Activated CD8-positive, alpha-beta T cell treated with anti-CD3 and anti-CD28 coated beads for 36 hours (primary cell): ENCODE results near the gene LCN2. TPM values are rescaled to one million over a fixed set of nuclear protein-coding genes. Genes with fewer than 3 reads are reported as not detected.
"Not testable (repeated sequence)": the region's sequence is repeated elsewhere in the genome, so short reads cannot be mapped to it uniquely, and the experiment has no call there.

ENCODE experiments used
- ATAC-seq: fragments of 200-7000 bp; cut with Tn5 transposase; one replicate; pipeline ENCODE4 v1.10.0; 2021; ENCODE audit warnings: mild to moderate bottlenecking, moderate library complexity
- CTCF ChIA-PET: fragments of 350-600 bp; sonication (Branson Sonifier 250); formaldehyde crosslinking; loops from one replicate; lab custom pipeline; 2021; ENCODE audit warnings: antibody characterized with exemption; lab: Charles Lee
- POLR2A ChIA-PET: fragments of 350-600 bp; sonication (Branson Sonifier 250); formaldehyde crosslinking; loops from one replicate; lab custom pipeline; 2021; ENCODE audit warnings: antibody characterized with exemption; lab: Charles Lee
- DNase-seq: peaks from one replicate; pipeline ENCODE4 v3.0.0-alpha.2; 2020
- H3K27ac Mint-ChIP-seq: one replicate; pipeline ENCODE4 v1.8.0; 2021; ENCODE audit warnings: mild to moderate bottlenecking, mixed read lengths
- H3K27me3 Mint-ChIP-seq: one replicate; pipeline ENCODE4 v1.8.0; 2021; ENCODE audit warnings: mixed read lengths
- H3K36me3 Mint-ChIP-seq: one replicate; pipeline ENCODE4 v1.8.0; 2021; ENCODE audit warnings: low read depth, mixed read lengths
- H3K4me1 Mint-ChIP-seq: one replicate; pipeline ENCODE4 v1.8.0; 2021; ENCODE audit warnings: low read depth, mixed read lengths
- H3K4me3 Mint-ChIP-seq: one replicate; pipeline ENCODE4 v1.8.0; 2021; ENCODE audit warnings: mild to moderate bottlenecking, moderate library complexity, mixed read lengths
- H3K9me3 Mint-ChIP-seq: one replicate; pipeline ENCODE4 v1.8.0; 2021; ENCODE audit warnings: mixed read lengths
- intact Hi-C: fragments of 100-400 bp; cut with micrococcal nuclease; formaldehyde crosslinking; loops from one replicate; pipeline ENCODE4 v1.10.0; 2022
- total RNA-seq, 2 experiments: library from RNA; stranded (reverse); gene quantifications; one replicate each; pipeline ENCODE4 v1.2.3, GENCODE V29; 2021
- TF ChIP-seq, protein P1 (sequence below): fragments of 200-600 bp; IDR thresholded peaks from one replicate; pipeline ENCODE4 v1.8.0; 2022; ENCODE audit warnings: antibody characterized with exemption, mild to moderate bottlenecking

LCN2 gene
- total RNA-seq, 2 experiments from 2014 or later: not detected

DNA sequence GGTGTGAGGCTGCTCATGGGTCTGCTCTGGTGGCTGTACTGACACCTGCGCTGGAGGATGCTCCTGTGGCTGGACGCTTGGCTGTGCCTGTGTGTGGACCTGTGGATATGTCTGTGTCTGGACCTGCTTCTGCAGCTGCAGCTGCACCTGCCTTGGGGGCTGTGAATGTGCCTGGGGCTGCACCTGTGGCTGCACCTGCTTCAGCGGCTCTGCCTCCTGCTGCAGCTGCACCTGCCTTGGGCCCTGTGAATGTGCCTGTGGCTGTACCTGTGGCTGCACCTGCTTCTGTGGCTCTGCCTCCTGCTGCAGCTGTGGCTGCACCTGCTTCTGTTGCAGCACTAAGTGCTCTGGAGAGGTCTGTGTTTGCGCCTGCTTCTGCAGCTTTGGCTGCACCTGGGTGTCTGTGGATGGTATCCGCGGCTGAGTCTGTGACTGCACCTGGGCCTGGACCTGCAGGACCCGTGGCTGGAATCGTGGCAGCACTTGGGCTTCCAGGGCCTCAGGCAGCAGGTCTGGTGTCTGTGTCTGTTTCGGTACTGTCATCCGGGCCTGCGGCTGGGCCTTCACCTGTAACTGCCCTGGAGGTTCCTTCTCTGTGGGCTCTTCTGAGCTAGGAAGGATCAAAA, 29.7 kb downstream of the LCN2 start:
- POLR2A ChIA-PET: interaction anchor here (2.8 kb wide), 1 partner anchor 11 kb away, joined by 13 read pairs; no protein-coding TSS in a partner anchor
- Mint-ChIP-seq H3K4me3 (no peak overlapping the region), H3K36me3 (peaks cover 41% of the 10 kb centered on the region), H3K4me1 (peaks cover 3% of the 10 kb centered on the region), H3K27me3 (no peaks in the 10 kb centered on the region), H3K27ac (no peak overlapping the region), H3K9me3 (no peaks in the 10 kb centered on the region)
- DNase-seq (no peak), ATAC-seq (no peak)
- TF ChIP-seq, protein P1, sequence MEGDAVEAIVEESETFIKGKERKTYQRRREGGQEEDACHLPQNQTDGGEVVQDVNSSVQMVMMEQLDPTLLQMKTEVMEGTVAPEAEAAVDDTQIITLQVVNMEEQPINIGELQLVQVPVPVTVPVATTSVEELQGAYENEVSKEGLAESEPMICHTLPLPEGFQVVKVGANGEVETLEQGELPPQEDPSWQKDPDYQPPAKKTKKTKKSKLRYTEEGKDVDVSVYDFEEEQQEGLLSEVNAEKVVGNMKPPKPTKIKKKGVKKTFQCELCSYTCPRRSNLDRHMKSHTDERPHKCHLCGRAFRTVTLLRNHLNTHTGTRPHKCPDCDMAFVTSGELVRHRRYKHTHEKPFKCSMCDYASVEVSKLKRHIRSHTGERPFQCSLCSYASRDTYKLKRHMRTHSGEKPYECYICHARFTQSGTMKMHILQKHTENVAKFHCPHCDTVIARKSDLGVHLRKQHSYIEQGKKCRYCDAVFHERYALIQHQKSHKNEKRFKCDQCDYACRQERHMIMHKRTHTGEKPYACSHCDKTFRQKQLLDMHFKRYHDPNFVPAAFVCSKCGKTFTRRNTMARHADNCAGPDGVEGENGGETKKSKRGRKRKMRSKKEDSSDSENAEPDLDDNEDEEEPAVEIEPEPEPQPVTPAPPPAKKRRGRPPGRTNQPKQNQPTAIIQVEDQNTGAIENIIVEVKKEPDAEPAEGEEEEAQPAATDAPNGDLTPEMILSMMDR: no peak
- CTCF ChIA-PET: no interaction called here
- intact Hi-C loops: no loop called here

DNA sequence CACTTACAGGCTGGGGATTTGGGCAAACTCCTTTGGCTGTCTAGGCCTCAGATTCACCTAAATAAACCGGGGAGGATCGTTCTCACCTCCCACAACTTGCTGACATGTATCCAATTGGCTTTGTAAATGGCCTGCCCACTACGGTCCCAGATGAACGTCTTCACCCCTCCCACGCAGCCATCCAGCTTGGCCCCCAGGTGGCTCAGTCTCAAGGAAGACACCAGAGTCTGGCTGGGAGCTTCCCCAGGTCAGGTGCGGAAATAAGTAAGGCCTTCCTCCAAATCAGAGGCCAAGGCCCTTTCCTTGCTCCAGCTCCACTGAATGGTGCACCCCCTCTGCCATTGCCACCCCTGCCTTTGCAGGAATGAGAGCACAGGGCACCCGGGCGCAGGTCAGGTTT, 30.7 kb downstream of the LCN2 start:
- ChIA-PET POLR2A (interaction anchor here (2.8 kb wide), 1 partner anchor 10 kb away, joined by 13 read pairs; no protein-coding TSS in a partner anchor), CTCF (interaction anchor here (1.0 kb wide), 1 partner anchor 7 kb away, joined by 3 read pairs; no protein-coding TSS in a partner anchor)
- TF ChIP-seq, protein P1: no peak
- no peaks in the 10 kb centered on the region for H3K27me3 Mint-ChIP-seq
- H3K36me3 Mint-ChIP-seq: peaks cover 43% of the 10 kb centered on the region
- intact Hi-C loops: no loop called here
- no peak for DNase-seq
- no peak for ATAC-seq
- no peak overlapping the region for H3K27ac Mint-ChIP-seq
- H3K4me1 Mint-ChIP-seq: peaks cover 5% of the 10 kb centered on the region
- H3K9me3 Mint-ChIP-seq: no peaks in the 10 kb centered on the region
- H3K4me3 Mint-ChIP-seq: no peak overlapping the region

DNA sequence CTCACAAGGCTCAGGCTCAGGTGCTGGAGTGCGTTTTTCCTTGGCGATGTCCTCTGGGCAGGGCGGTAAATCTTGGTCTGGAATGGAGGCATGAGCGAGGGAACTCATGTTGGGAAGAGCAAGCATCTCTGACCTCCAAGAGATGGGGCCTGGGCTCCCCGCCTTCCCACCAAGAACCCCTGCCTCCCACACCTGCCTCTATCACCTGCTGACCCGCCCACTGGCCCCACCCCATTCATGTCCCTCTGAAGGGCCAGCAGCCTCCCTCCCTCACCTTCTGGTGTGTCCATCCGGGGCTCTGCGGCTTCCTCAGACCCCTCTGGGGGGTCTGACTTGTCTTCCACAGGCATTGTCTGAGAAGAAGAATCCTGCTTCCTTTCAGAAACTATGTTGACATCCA, 31.2 kb downstream of the LCN2 start:
- Mint-ChIP-seq H3K27ac (no peak overlapping the region), H3K9me3 (no peaks in the 10 kb centered on the region), H3K27me3 (no peaks in the 10 kb centered on the region), H3K4me1 (peaks cover 5% of the 10 kb centered on the region), H3K36me3 (peaks cover 39% of the 10 kb centered on the region), H3K4me3 (no peak overlapping the region)
- TF ChIP-seq, protein P1: no peak
- ATAC-seq (no peak), DNase-seq (no peak)
- POLR2A ChIA-PET: interaction anchor here (2.8 kb wide), 1 partner anchor 10 kb away, joined by 13 read pairs; no protein-coding TSS in a partner anchor
- CTCF ChIA-PET: interaction anchor here (1.0 kb wide), 1 partner anchor 8 kb away, joined by 3 read pairs; no protein-coding TSS in a partner anchor
- intact Hi-C loops: no loop called here

DNA sequence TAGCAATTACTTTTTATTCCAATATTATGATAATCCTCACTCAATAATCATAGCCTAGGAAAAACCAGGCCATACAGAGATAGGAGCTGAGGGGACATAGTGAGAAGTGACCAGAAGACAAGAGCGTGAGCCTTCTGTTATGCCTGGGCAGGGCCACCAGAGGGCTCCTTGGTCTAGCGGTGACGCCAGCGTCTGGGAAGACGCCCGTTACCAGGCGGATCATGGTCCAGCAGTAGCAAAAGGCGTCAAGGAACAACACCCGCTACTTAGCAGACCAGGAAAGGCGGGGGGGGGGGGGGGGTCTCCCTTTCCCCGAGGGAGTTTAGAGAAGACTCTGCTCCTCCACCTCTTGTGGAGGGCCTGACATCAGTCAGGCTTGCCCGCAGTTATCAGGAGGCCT, 32.2 kb downstream of the LCN2 start:
- POLR2A ChIA-PET, DNase-seq, ATAC-seq, intact Hi-C loops, H3K4me3 Mint-ChIP-seq, H3K27ac Mint-ChIP-seq, H3K27me3 Mint-ChIP-seq, H3K9me3 Mint-ChIP-seq, H3K4me1 Mint-ChIP-seq: not testable (repeated sequence)
- H3K36me3 Mint-ChIP-seq: peaks cover 36% of the 10 kb centered on the region
- CTCF ChIA-PET: interaction anchor here (0.8 kb wide), 1 partner anchor 12 kb away, joined by 3 read pairs; no protein-coding TSS in a partner anchor

DNA sequence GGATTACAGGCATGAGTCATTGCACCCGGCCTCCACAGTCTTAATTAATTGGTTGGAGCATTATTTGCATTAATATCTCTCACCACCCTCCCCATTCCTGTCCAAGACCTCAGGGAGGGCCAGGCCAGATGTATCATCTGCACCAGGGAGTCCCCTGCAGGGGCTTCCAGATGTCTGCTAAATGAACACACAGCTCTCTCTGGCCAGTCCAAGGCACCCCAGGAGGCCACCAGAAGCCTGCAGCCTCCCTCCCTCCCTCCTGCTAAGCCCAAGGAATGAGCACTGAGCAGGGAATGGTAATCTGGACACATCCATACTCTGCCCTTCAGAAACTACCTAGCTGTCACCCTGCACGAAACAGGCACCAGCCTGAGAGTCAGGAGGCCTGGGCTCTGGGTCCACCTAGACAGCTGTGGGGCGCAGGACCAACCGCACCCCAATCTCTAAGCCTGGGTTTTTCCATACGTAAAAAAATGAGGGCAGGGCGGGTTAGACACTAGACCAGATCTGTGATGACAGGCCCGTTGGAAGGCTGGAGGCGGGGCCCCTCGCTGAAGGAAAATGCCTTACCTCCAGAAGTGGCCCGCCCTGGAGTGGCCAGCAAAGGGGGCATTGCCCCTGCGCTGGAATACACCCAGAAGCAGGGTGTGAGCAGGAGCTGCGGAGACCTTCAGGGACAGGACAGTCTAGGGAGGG, 33.8 kb downstream of the LCN2 start:
- POLR2A ChIA-PET: interaction anchor here (1.2 kb wide), 1 partner anchor 22 kb away, joined by 4 read pairs; no protein-coding TSS in a partner anchor
- no peaks in the 10 kb centered on the region for H3K9me3 Mint-ChIP-seq

More for the DNA sequence above, 33.8 kb downstream of the LCN2 start:
- ATAC-seq (no peak), DNase-seq (no peak)
- H3K27ac Mint-ChIP-seq: no peak overlapping the region
- no peak overlapping the region for H3K4me3 Mint-ChIP-seq
- intact Hi-C loops: no loop called here
- CTCF ChIA-PET: interaction anchor here (1.1 to 1.5 kb wide), 4 partner anchors 8 to 67 kb away, joined by 3 to 8 read pairs (median 4); no protein-coding TSS in a partner anchor
- H3K36me3 Mint-ChIP-seq: peaks cover 36% of the 10 kb centered on the region
- TF ChIP-seq, protein P1: no peak
- no peaks in the 10 kb centered on the region for H3K27me3 Mint-ChIP-seq
- H3K4me1 Mint-ChIP-seq: peaks cover 10% of the 10 kb centered on the region
